GM18868 (cell line): Measurements from ENCODE around the gene CDK12.

Source experiments
- ATAC-seq: cut with Tn5 transposase; IDR thresholded peaks from one replicate; pipeline ENCODE4 v1.9.1; 2021; ENCODE audit warnings: mild to moderate bottlenecking, moderate library complexity; ENCODE audit not compliant: unreplicated experiment

Gene CDK12

GRCh38 chr17:39579318-39580081 lies 118.2 kb downstream of the CDK12 start:
- ATAC-seq = no peak

GRCh38 chr17:39580082-39580468 lies 118.8 kb downstream of the CDK12 start:
- no peak for ATAC-seq

GRCh38 chr17:39581071-39581758 lies 119.9 kb downstream of the CDK12 start:
- ATAC-seq = no peak

- ATAC-seq = no peak
These were observed 120.4 kb downstream of the CDK12 start for GRCh38 chr17:39581759-39582085.

- no peak for ATAC-seq
These were observed 121.4 kb downstream of the CDK12 start for GRCh38 chr17:39582658-39583057.
